NCI-H1436 (cell line): ENCODE data around the gene LRRC47.
"Not testable (repeated sequence)": the region's sequence is repeated elsewhere in the genome, so short reads cannot be mapped to it uniquely, and the experiment has no call there.

Source experiments
- DNase-seq: peaks from one replicate; lab custom pipeline; 2025; lab: John Stamatoyannopoulos, UW

LRRC47 gene

DNA sequence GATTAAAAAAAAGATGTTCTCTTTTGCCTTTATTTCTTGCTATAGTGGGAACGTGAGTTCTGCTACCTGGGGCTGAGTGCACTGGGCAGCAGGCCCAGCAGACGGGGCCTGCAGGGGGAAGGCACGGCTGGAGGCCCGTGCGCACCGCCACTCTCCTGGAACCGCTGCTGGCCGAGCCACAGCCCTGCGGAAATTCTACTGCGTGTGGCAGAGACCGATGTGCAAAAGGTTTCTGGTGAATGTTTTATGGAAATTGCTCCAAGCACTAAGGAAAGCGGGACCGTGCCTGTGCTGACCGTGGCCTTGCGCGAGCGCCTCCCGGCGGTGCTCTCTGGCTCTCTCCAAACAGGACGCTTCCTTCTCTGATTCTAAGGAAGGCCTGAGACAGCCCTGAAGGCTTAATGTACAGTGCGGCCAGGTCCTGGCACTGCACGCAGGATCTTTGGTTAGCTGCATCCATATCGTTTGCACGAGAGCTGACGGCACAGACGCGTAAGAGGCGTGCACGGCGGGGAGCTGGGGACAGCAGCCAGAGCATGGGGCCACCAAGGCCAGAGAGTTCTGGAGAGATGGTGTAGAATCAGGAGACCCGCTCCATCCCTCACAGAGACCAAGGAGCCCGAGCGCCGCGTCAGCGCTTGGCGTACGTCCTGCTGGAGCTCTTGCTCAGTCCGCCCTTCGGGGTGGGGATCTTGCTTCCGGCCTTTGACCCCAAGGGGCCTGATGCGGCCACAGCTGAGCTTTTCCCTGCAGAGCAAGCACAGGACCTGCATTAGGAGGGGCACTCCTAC, 18.7 kb upstream of the LRRC47 start:
- DNase-seq = no peak

DNA sequence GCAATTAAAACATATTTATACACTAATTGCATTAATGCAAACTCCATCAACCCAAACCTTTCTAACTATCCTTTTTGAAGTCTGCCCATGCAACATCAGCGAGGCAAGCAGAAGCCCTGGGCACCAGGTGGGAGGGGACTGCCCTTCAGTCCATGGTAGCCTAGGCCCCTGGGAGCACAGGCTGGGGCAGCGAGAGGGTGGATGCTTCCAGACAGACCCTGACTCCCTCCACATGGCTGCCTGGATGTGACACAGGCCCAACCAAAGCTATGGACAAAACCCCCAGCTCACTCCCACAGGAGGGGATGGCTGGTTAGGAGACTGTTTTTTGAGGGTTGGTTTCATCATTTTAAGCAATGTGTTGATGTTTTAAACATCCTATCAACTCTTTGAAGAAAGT, 17.8 kb upstream of the LRRC47 start:
- no peak for DNase-seq

DNA sequence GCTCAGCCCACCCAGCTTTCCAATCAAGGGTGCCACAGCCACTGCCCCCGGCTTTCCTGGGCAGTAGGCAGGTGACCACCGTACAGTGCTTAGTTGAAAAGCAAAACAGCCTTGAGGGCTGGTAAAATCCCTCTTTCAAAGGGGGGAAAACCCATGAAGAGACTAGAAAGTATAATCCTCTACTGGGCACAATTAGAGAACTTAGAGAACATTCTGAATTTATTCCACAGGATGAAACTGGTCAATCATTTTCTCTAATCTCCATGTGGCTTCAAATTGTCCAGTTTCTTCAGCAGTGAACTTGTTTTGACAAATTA, 15.3 kb upstream of the LRRC47 start:
- no peak for DNase-seq

DNA sequence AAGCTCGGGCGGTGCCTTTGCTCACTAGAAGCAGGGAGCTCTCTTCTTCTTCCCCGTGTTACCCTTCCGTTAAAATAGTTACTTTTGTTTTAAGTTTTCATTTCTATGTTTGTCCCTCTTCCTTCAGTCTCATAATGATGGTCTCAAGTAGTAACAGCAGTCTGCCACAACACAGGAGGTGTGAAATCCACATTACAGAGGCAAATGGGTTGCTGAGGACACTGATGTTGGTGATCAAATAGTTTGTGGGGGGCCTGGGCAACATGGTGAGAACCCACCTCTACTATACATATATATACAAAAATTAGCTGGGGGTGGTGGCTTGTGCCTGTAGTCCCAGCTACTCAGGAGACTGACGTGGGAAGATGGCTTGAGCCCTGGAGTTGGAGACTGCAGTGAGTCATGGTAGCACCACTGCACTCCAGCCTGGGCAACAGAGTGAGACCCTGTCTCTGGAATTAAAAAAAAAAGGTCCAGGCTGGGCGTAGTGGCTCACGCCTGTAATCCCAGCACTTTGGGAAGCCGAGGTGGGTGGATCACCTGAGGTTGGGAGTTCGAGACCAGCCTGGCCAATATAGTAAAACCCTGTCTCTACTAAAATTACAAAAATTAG, 14.0 kb upstream of the LRRC47 start:
- DNase-seq = not testable (repeated sequence)

DNA sequence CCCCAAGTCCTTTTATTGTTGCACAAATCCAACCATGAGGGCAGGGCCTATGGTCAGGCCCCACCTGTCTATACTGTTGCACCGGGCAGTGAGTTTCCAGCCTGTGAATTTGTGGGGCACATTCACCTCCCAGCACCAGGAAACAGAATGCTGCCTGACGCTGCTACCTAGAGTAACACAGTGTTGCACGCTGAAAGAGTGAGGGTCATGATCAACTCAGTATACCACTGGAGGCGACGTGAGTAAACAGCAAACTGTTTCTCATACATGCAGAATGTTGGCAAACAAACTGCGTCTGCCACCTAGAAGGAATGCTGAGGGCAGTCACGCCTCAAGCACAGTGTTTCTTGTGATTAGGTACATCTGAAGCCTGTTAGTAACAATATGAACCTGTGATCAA, 13.4 kb upstream of the LRRC47 start:
- no peak for DNase-seq

DNA sequence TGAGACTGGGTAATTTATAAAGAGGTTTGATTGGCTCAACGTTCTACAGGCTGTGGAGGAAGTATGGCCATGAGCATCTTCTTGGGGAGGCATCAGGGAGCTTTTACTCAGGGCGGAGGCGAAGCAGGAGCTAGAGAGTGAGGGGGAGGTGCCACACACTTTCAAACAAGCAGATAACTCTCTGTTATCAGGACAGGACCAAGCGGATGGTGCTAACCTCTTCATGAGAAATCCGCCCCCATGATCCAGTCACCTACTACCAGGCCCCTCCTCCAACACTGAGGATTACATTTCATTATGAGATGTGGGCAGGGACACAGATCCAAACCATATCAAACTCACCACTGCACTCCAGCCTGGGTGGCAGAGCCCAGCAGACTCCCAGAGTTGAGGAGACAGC, 11.5 kb upstream of the LRRC47 start:
- no peak for DNase-seq

DNA sequence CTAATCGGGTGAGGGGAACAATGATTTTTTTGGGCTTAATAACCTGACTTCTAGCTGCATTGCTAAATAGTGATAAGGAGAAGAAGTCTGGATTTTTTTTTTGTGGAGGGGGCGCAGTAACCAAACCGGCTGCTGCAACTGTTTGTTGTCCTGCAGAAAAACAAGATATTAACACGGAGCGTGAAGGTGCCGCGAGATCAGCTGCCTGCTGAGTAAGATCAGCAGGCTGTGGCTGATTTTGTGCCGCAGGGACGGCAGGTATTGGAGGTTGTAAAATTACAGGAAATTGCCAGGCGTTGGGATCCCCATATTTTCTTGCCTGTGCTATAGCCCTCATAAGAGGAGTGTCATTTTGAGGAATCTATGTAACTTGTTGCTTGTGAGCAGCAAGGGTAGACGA, 8.7 kb upstream of the LRRC47 start:
- DNase-seq = no peak

DNA sequence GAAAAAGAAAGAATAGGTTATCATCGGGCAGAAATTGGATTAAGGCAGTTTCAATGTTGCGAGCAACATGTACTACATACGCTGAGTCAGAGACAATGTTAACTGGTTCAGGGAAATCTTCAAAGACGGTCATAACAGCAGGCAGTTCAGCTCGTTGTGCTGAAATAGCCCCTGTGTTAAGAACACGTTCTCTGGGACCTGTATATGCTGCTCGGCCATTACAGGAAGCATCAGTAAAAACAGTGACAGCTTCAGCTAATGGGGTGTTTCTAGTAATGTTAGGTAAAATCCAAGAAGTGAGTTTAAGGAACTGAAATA, 8.3 kb upstream of the LRRC47 start:
- DNase-seq = not testable (repeated sequence)

DNA sequence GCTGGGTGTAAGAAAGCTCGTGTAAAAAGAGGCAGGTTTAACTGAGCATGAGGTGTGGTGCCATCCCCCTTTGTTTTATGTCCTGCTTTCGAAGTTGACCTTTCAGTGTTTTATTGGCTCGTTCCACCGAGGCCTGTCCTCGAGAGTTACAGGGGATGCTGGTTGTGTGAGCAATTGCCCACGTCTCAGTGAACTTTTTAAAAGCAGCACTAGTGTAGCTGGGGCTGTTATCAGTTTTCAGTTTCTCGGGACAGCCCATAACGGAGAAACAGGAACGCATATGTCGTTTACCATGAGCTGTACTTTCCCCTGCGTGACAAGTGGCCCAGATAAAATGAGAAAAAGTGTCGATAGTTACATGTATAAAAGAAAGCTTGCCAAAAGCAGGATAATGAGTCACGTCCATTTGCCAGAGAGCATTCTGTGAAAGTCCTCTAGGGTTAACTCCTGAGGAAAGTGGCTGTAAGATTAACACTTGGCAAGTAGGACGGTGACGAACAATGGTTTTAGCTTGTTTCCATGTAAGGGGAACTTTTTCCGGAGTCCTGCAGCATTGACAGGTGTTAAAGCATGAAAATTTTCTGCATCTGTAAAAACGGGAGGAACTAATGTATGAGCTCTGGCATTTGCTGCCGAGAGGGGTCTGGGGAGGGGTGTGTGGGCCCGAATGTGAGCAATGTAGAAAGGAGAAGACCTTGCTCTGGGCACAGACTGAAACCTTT, 7.8 kb upstream of the LRRC47 start:
- no peak for DNase-seq

DNA sequence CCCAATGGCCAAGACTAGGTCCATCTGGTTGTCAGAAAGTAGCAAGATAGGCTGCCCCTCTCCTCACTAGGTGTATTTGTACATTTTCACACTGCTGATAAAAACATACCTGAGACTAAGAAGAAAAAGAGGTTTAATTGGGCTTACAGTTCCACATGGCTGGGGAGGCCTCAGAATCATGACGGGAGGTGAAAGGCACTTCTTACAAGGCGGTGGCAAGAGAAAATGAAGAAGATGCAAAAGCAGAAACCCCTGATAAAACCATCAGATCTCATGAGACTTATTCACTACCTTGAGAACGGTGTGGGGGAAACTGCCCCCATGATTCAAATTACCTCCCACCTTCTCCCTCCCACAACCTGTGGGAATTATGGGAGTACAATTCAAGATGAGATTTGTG, 4.5 kb upstream of the LRRC47 start:
- DNase-seq = not testable (repeated sequence)

DNA sequence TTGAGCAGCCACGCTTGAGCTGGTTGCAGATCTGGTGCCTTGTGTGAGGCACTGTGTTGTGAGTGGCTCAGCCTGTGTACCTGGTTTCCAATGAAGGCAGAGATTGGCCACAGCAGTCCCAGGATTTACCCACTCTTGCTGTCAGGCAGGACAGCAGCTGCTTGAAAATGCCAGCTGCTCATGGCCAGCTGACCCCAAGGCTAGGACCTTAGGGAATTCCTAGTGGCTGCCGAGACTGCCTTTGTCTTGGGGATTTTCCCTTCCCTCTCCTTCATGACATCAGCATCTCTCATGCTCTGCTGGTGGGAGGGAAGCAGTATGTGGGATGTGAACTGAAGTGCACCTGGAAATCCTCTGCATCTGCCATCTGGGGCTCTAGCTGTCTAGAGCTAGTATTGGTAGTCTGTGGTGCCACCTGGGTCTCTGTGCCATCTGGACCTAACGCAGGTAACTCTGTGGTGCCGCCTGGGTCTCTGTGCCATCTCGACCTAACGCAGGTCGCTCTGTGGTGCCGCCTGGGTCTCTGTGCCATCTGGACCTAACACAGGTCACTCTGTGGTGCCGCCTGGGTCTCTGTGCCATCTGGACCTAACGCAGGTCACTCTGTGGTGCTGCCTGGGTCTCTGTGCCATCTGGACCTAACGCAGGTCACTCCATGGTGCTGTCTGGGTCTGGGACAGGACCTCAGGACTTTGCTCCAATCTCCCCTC, 3.8 kb upstream of the LRRC47 start:
- no peak for DNase-seq

DNA sequence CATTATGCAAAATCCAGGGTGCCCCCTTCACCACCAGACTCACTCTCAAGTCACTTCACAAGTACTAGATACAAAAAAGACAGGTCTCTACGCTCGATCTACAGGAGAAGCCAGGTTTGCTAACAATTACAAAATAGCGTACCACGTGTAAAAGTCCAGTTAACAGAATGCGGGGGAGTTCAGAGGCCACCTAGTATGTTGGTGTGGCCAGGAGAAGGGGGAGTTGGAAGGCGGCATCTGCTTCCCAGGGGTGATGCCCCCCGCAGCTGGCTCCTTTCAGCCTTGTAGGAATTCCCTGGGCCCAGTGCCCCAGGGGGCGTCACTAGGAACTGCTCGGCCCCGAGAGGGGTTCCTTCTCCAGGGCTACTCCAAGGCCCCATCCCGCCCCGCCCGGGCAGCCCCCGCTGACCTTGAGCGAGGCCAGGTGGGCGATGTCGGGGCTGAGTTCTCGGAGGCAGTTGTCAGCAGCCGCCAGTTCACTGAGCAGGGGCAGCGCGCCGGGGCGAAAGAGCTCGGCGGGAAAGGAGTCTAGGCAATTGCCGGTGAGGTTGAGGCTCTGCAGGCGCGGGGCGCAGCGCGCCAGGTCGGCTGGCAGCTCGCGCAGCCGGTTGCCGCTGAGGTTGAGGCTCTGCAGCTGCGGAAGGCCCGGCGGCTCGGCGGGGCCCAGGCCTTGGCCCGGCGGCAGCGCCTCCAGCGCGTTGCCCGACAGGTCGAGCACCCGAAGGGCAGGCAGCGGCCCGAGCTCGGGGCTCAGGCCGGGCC, 664 bp downstream of the LRRC47 start:
- DNase-seq = no peak

DNA sequence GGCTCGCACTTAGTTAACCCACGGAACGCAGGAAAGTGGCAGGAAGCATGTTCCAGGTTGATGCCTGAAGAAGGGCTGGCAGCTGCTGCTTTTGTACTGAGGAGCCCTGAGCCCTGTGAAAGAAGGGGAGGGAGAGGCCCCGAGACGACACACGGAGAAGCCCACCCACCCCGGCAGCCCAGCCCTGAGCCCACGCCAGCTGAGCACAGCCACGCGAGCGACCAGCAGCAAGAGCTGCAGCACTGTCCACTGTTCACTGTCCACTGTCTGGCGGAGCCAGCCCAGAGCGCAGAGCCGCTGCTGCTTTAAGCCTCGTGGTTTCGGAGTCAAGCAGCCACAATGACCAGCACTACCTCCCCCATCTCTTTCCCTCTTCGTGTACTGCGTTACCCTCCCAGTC, 5.3 kb downstream of the LRRC47 start:
- no peak for DNase-seq

DNA sequence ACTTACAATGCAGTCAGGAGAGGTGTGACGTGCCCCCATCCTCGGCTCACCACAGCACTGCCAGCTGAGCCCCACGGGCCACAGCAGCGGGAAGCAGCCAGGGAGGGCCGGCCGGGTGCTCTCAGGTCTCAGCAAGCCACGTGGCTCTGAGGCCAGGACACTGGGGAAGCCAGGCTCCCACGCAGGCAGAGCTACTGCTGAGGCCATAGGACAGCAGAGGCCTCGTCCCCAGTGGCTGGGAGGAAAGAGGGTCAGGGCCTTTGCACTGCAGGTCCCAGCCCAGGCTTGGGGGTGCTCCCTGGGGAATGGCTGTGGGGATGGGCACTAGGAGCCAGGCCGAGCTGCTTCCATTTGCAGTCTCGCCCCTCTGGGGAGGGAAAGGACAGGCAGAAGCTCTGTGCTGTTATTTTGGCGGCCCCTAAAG, 5.8 kb downstream of the LRRC47 start:
- no peak for DNase-seq

DNA sequence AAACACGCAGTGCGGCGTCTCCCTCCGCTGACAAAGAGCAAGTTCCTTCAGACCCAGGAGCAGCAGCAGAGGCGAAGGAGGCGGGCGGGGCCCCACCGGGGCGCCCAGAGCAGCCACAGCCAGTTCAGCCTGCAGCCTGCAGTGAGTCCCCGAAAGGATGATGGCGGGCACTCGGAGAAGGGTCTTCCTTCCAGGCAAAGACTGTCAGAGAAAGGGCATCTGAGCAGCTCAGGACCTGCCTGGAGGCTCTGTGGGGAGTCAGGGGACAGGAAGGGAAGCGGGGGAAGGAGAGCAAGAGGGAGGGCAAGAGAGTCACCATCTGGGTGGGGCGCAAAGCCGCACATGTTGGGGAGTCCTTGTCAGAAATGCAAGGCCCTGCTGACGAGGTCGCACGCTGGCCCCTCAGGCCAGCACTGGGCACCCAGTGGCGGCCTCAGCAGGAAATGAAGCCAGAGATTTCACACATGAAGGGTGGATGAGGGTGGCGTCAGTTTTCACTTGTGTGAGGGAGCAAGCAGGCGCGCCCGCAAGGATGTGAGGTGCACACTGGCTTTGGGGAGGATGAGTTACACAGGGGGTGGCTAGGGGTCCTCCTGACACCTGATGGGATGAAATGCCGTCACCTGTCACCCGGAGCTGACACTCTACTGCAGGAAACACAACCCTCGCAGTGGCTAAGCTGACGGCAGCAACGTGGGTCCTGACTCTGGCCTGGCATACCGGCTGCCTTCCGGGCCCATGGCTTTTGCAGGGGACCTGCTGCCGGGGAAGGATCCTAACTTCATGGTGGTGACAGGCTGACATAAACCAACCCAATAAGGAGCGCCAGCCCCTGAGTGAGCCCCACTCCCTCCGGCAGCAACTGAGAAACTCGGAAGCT, 6.6 kb downstream of the LRRC47 start:
- DNase-seq = no peak

DNA sequence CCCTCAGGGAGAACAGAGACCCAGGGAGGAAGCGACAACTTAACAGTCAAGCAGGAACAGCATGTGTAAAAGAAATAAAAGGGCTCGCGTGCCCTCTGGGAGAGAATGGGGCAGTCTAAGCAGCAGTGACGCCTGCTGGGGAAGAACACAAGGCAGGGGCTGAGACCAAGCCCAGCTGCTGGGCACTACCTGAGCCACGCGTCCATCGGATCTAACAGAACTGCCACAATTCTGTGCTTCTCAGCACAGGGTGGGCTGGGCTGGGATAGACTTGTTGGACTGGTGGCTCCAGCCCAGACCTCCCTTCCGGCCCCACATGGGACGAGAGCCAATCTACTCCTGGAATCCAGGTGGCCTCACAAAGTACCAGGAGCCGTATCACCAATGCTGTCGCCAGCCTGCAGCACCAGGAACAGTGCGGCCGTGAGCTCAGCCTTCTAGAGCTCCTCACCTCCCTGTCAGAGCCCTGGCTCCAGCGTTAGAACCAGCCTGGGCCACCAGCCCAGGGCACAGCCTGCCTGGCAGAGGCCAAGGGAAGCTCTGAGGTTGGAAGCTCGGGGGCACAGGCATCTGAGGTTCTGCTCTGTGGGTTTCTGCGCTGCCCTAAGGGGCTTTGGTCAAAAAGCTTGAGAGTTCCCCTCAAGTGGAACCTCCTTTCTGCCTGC, 7.4 kb downstream of the LRRC47 start:
- no peak for DNase-seq

DNA sequence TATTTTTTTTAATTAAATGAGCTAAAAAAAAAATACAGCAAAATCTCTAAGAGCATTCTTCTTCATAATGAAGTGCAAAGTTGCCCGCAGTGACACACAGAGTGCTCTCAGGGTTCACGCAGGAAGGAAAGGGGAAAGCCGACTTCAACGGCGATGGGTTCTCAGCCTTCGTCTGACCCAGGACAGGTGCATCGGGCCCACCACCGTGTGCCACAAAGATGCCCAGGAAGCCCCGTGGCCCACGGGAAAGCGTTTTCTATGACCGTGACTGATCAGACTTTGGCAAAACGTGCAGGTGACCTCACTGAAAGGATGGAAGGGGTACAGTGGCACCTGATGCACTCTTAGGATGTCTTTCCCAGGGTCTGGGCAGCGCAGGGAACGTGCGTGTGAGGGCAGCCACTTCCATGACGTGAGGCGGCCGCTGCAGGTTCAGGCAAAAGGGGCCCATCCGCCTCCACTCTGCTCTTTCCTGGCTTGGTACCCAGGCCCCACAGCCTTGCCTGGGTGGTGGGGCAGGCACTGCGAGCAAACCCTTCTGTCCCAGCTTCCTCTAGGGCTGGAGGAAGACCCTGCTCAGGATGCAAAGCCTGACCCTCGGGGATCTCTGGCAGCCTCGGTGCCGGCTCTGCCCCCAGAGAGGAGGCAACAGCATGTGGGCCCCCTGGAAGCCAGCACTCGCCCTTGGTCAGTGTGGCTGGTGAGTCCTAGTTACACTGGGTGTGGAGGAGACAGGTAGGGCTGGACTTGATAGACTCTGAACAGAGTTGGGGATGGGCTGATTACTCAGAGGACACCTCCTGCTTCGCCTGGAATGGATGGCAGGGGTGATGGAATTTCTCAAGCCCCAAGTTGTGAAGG, 8.3 kb downstream of the LRRC47 start:
- no peak for DNase-seq

DNA sequence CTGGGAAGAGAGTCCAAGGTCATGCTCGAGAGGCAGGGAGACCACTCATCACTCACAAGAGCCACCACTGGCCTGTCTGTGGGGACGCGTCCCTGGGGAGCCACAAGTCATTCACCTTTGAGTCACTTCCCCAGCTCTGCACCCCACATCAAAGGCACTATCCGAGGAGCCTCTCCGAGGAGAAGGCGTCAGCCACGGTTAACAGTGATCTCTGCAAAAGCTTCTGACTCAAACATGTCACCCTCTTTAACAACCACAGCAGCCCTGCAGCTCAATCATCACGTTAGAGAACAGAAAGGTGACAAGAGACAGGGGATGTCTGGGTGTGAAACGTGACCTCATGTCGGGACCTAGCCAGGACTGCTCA, 9.0 kb downstream of the LRRC47 start:
- no peak for DNase-seq

DNA sequence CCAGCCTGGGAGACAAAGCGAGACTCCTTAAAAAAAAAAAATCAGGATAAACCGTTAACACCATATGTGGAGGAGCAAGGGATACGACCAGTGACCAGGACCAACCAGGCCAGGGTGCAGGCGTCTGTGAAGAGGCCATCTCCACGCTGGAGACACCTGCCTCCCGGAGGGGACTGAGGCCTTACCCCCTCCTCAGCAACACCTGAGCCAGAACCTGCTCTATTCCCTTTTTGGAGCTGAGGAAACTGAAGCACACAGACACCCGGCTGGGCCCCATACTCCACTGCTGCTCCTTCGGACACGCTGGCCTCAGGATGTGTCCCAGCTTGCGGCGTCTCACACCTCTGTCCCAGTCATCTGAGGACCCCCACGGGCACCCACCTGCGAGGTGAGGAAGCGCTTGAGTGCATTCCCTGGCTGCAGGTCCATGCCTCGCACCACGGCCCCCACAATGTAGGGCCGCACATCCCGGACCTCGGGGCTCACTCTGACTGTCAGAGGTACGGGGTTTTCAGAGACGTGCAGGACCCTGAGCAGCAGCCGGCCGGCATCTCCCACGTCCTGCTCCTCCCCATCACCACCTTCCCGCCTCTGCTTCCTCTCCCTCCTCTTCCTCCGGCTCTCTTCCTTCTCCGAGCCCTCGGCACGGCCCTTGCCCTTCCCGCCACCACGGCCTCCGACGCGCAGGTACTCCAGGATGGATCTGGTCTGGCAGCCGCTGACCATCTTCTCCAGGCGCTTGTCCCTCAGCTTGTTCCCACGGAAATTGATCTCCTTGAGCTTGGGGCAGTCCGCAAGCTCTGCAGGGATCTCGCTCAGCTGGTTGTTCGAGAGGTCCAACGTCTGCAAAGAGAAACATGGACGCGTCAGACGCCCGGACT, 9.6 kb downstream of the LRRC47 start:
- no peak for DNase-seq
